Limb (tissue), 2 donors: ENCODE measurements around the gene CIC.

Experiments used
- DNase-seq, 2 donors: peaks; one replicate each; pipeline ENCODE4 v3.0.0-alpha.2; 2016; ENCODE audit errors: extremely low spot score in 2 of 2

Gene CIC

DNA sequence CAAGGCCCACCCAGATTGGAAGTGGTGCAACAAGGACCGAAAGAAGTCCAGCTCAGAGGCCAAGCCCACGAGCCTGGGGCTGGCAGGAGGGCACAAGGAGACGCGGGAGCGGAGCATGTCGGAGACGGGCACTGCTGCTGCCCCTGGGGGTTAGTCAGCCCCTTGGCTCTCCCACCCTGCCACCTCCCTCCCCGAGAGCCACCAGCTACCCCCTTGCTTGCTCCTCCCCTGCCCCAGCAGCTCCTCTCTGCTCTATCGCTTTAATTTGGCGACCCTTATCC lies 18.7 kb downstream of the CIC start:
- no peak for DNase-seq

- DNase-seq: no peak
These were observed 19.3 kb downstream of the CIC start for GRCh38 chr19:42288387-42288786.

DNA sequence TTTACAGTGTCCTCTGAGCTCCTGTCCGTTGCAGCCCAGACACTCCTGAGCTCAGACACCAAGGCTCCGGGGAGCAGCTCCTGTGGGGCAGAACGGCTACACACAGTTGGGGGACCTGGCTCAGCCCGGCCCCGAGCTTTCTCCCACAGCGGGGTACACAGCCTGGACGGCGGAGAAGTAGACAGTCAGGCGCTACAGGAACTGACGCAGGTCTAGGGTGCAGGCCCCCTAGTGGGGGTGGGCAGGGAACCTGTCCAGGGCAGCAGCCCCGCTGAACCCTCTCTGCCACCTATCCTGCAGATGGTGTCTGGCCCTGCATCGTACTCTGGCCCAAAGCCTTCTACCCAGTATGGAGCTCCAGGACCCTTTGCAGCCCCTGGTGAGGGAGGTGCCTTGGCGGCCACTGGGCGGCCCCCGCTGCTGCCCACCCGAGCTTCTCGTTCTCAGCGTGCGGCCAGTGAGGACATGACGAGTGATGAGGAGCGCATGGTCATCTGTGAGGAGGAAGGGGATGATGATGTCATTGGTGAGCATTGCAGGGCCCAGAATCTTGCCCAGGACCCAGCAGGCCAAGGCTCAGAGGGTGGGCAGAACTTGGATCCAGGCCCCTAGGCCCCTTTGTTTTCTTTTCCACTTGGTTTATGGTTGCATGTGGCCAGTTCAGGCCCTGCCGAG lies 20.0 kb downstream of the CIC start:
- no peak for DNase-seq

- no peak for DNase-seq
These were observed 20.5 kb downstream of the CIC start for GRCh38 chr19:42289556-42290041.

DNA sequence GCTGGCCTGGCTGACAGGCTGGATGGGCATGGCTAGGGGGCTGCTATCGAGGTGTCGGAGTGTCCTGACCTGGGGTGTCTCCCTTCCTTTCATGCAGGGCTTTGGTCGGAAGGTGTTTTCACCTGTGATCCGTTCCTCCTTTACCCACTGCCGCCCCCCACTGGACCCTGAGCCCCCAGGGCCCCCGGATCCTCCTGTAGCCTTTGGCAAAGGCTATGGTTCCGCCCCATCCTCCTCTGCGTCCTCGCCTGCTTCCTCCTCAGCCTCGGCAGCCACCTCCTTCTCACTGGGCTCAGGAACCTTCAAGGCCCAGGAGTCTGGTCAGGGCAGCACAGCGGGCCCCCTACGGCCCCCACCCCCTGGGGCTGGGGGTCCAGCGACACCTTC lies 21.1 kb downstream of the CIC start:
- no peak for DNase-seq

DNA sequence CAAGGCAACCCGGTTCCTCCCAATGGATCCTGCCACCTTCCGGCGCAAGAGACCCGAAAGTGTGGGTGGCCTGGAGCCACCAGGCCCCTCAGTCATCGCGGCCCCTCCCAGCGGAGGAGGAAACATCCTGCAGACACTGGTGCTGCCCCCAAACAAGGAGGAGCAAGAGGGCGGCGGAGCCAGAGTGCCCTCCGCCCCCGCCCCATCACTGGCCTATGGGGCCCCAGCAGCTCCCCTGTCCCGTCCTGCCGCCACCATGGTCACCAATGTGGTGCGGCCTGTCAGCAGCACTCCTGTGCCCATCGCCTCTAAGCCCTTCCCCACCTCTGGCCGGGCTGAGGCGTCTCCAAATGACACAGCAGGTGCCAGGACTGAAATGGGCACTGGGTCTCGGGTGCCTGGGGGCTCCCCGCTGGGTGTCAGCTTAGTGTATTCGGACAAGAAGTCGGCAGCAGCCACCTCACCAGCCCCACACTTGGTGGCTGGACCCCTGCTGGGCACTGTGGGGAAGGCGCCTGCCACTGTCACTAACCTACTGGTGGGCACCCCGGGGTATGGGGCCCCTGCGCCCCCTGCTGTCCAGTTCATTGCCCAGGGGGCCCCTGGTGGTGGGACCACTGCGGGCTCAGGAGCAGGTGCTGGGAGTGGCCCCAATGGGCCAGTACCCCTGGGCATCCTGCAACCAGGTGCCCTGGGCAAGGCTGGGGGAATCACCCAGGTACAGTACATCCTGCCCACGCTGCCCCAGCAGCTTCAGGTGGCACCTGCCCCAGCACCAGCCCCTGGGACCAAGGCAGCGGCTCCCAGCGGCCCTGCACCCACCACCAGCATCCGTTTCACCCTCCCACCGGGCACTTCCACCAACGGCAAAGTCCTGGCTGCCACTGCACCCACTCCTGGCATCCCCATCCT lies 21.7 kb downstream of the CIC start:
- DNase-seq: peak in 1 of 2 donors; percentile 50

DNA sequence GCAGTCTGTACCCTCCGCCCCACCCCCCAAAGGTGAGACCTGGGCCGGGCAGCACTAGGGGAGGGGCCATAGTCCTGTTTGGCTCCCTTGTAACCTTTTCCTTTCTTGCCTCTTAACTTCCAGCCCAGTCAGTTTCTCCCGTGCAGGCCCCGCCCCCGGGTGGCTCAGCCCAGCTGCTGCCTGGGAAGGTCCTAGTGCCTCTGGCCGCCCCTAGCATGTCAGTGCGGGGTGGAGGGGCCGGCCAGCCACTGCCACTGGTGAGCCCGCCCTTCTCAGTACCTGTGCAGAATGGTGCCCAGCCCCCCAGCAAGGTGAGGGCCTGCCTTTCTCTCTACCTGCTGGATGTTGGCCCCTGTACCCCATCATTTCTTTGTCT lies 22.4 kb downstream of the CIC start:
- DNase-seq: peak in 1 of 2 donors; percentile 43

DNA sequence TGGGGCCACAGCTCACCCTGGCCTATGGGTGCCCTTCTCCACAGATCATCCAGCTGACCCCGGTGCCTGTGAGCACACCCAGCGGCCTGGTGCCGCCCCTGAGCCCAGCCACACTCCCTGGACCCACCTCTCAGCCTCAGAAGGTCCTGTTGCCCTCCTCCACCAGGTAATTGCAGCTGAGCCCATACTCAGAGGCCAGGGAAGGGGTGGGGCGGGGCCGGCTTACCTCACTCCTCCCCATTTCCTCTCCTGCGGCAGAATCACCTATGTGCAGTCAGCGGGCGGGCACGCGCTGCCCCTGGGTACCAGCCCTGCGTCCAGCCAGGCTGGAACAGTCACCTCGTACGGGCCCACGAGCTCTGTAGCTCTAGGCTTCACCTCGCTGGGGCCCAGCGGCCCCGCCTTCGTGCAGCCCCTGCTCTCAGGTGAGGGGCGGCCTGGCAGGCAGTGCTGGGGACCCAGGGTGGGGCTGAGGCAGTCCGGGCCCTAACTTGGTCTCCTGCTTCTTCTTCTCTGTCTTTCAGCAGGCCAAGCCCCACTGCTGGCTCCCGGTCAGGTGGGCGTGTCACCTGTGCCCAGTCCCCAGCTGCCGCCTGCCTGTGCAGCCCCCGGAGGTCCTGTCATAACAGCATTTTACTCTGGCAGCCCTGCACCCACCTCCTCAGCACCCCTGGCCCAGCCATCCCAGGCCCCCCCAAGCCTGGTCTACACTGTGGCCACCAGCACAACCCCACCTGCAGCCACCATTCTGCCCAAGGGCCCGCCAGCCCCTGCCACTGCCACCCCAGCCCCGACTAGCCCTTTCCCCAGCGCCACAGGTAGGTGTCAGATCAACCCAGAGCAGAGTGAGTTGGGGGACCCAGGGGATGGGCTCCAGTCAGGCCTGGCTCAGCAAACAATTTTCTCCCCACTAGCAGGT lies 23.2 kb downstream of the CIC start:
- no peak for DNase-seq

DNA sequence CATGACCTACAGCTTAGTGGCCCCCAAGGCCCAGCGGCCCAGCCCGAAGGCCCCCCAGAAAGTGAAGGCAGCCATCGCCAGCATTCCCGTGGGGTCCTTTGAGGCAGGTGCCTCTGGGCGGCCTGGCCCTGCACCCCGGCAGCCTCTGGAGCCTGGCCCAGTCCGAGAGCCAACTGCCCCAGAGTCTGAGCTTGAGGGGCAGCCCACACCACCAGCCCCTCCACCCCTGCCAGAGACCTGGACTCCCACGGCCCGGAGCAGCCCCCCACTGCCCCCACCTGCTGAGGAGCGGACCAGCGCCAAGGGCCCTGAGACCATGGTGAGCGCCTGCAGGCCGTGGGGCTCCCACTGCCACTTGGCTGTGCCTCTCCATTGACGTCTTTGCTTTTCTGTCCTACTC lies 23.9 kb downstream of the CIC start:
- DNase-seq: no peak

DNA sequence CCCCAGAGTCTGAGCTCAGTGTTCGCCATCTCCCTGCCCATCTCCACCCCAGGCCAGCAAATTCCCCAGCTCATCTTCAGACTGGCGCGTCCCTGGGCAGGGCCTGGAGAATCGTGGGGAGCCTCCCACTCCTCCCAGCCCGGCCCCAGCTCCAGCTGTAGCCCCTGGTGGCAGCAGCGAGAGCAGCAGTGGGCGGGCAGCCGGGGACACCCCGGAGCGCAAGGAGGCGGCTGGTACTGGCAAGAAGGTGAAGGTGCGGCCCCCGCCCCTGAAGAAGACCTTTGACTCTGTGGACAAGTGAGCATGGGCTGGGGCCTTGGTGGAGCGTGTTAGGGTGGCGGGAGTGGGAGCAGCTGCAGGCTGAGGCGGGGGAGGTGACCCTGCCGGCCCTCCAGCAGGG lies 24.5 kb downstream of the CIC start:
- no peak for DNase-seq

- no peak for DNase-seq
These were observed 24.9 kb downstream of the CIC start for GRCh38 chr19:42293948-42294347.

- no peak for DNase-seq
These were observed 25.6 kb downstream of the CIC start for GRCh38 chr19:42294471-42295137.

- DNase-seq: no peak
These were observed 26.3 kb downstream of the CIC start for GRCh38 chr19:42295342-42295741.

- peak; percentile 43 to 91 for DNase-seq
These were observed 26.9 kb downstream of the CIC start for GRCh38 chr19:42295831-42296525.

DNA sequence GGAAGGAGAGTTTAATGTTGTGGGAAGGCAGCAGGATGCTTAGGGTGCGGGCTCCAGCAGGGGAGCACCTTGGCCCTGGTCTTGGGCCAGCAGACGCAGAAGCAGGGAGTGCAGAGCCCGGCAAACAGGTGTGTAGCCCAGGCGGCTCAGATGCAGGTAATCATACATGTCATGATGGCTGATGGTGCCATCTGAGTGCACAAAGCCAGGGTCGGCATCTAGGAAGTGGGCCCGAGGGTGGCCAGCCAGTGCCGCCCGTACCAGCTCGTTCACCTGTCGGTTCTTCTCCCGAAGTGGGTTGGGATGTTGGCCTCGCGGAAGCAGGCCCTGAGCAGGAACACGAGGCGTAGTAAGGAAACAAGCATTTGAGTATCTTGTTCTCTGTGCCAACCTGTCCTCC lies 28.0 kb downstream of the CIC start:
- DNase-seq: no peak

GRCh38 chr19:42301646-42302203 lies 32.7 kb downstream of the CIC start, which contains the start of gene PRR19:
Gene PRR19 (plus strand): TSS chr19:42302132. CDS start chr19:42309585, 7,453 bp downstream.
- no peak for DNase-seq

DNA sequence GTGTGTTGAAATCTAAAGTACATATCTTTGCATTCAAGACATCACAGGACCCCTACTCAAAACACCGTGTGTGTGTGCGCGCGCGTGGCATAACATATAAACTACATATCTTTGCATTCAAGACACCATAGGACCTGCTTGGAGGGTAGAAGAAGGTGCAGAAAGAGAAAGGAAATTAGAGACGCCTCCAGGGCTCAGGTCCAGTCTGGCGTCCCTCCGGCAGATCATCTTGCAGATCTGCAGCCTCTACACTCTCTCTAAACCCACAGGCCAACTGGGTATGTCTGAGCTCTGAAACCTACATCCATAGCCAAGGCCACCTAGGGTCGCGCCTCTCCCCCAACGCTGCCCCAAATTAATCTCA lies 34.0 kb downstream of the CIC start:
- DNase-seq: no peak

- no peak for DNase-seq
These were observed 34.8 kb downstream of the CIC start for GRCh38 chr19:42303876-42304275.

GRCh38 chr19:42306646-42307045 lies 37.6 kb downstream of the CIC start:
- no peak for DNase-seq

GRCh38 chr19:42309686-42310085 lies 40.6 kb downstream of the CIC start:
- DNase-seq: no peak
